Common myeloid progenitor, CD34-positive (primary cell): ENCODE measurements around the gene HDGFL3.
"Not testable (repeated sequence)": the region's sequence is repeated elsewhere in the genome, so short reads cannot be mapped to it uniquely, and the experiment has no call there.

Source experiments
- CTCF ChIA-PET: fragments of 350-600 bp; sonication (Branson Sonifier 250); formaldehyde crosslinking; loops from one replicate; lab custom pipeline; 2021; ENCODE audit warnings: antibody characterized with exemption; lab: Charles Lee
- POLR2A ChIA-PET: fragments of 350-600 bp; sonication (Branson Sonifier 250); formaldehyde crosslinking; loops from one replicate; lab custom pipeline; 2021; ENCODE audit warnings: antibody characterized with exemption; lab: Charles Lee
- DNase-seq, 3 donors: peaks; one replicate each; pipeline versions ENCODE4 v3.0.0 to v3.0.0-alpha.2; 2013
- H3K27ac ChIP-seq, 2 experiments: 1 replicate in 1 of 2; 2 replicates in 1 of 2; pipeline ENCODE4 v1.7.0; 2013; ENCODE audit warnings: inconsistent platforms in 2 of 2, low read length in 2 of 2, mild to moderate bottlenecking in 2 of 2, low read depth in 1 of 2, moderate library complexity in 1 of 2; ENCODE audit not compliant: severe bottlenecking in 2 of 2, insufficient read depth in 1 of 2, poor library complexity in 1 of 2
- H3K27me3 ChIP-seq, 5 experiments: replicated peaks in 2 of 5; 1 replicate in 3 of 5; 2 replicates in 2 of 5; pipeline versions ENCODE4 v1.6.1 to v1.7.0; 2013; ENCODE audit warnings: low read length in 4 of 5, mild to moderate bottlenecking in 2 of 5, moderate library complexity in 2 of 5, inconsistent platforms in 1 of 5; ENCODE audit not compliant: insufficient read depth in 5 of 5, control insufficient read depth in 4 of 5
- H3K36me3 ChIP-seq, 4 experiments: 1 replicate in 2 of 4; 2 replicates in 2 of 4; pipeline versions ENCODE4 v1.6.1 to v1.7.0; 2013; ENCODE audit warnings: low read length in 3 of 4, control low read depth in 1 of 4, mild to moderate bottlenecking in 1 of 4; ENCODE audit not compliant: control insufficient read depth in 4 of 4, insufficient read depth in 4 of 4
- H3K4me1 ChIP-seq, 4 experiments: 1 replicate in 3 of 4; 2 replicates in 1 of 4; pipeline versions ENCODE4 v1.6.1 to v1.7.1; 2013; ENCODE audit warnings: low read length in 3 of 4, mild to moderate bottlenecking in 3 of 4, control low read depth in 1 of 4, inconsistent platforms in 1 of 4, moderate library complexity in 1 of 4; ENCODE audit not compliant: control insufficient read depth in 4 of 4, insufficient read depth in 4 of 4; ENCODE audit errors: control extremely low read depth in 1 of 4
- H3K4me3 ChIP-seq, 7 experiments: 1 replicate in 4 of 7; 2 replicates in 3 of 7; pipeline versions ENCODE4 v1.5.1 to v1.7.0; 2013; ENCODE audit warnings: mild to moderate bottlenecking in 7 of 7, low read length in 6 of 7, moderate library complexity in 6 of 7, inconsistent platforms in 2 of 7, low read depth in 2 of 7, control low read depth in 1 of 7; ENCODE audit not compliant: insufficient read depth in 4 of 7, control insufficient read depth in 1 of 7; ENCODE audit errors: extremely low read depth in 1 of 7
- H3K9me3 ChIP-seq, 5 experiments: 1 replicate in 4 of 5; 2 replicates in 1 of 5; pipeline versions ENCODE4 v1.6.1 to v1.7.1; 2013; ENCODE audit warnings: low read length in 4 of 5, mild to moderate bottlenecking in 2 of 5, inconsistent platforms in 1 of 5, low read depth in 1 of 5, moderate library complexity in 1 of 5; ENCODE audit not compliant: control insufficient read depth in 4 of 5, insufficient read depth in 2 of 5; ENCODE audit errors: control extremely low read depth in 1 of 5
- WGBS: methylation state at CpG from one replicate; pipeline ENCODE4 v1.1.5; 2013; ENCODE audit not compliant: insufficient coverage; 5-methylcytosine and 5-hydroxymethylcytosine counted together

Gene HDGFL3

GRCh38 chr15:83185561-83185960, 22.1 kb downstream of the HDGFL3 start:
- H3K27me3 ChIP-seq = no peaks in the 10 kb centered on the region
- H3K27ac ChIP-seq = no peak overlapping the region
- H3K4me1 ChIP-seq = no peaks in the 10 kb centered on the region
- no peaks in the 10 kb centered on the region for H3K9me3 ChIP-seq
- no peak overlapping the region for H3K4me3 ChIP-seq
- 100% methylated on average over 3 of the region's 3 CpGs for WGBS
- CTCF ChIA-PET = interaction anchor here (1.6 kb wide), 1 partner anchor 24 kb away, joined by 4 read pairs; no protein-coding TSS in a partner anchor
- no peak for DNase-seq
- no peaks in the 10 kb centered on the region for H3K36me3 ChIP-seq
- POLR2A ChIA-PET = no interaction called here

- ChIA-PET POLR2A (no interaction called here), CTCF (interaction anchor here (2.1 kb wide), 1 partner anchor 11 kb away, joined by 6 read pairs; no protein-coding TSS in a partner anchor)
- WGBS = no CpG with 5 or more reads among the region's 3 CpGs
- no peaks in the 10 kb centered on the region for H3K27me3 ChIP-seq
- H3K4me1 ChIP-seq = no peaks in the 10 kb centered on the region
- H3K4me3 ChIP-seq = no peak overlapping the region
- DNase-seq = peak in 2 of 3 donors; percentile 44 to 65
- H3K9me3 ChIP-seq = no peaks in the 10 kb centered on the region
- no peak overlapping the region for H3K27ac ChIP-seq
- no peaks in the 10 kb centered on the region for H3K36me3 ChIP-seq
Observed at GRCh38 chr15:83178869-83179325, 28.7 kb downstream of the HDGFL3 start.

GRCh38 chr15:83178390-83178789, 29.2 kb downstream of the HDGFL3 start:
- Histone ChIP-seq H3K4me3 (no peak overlapping the region), H3K27ac (no peak overlapping the region), H3K4me1 (no peaks in the 10 kb centered on the region), H3K27me3 (no peaks in the 10 kb centered on the region), H3K36me3 (no peaks in the 10 kb centered on the region), H3K9me3 (no peaks in the 10 kb centered on the region)
- DNase-seq = no peak
- POLR2A ChIA-PET = no interaction called here
- WGBS = no CpG with 5 or more reads among the region's 2 CpGs
- CTCF ChIA-PET = interaction anchor here (2.1 kb wide), 1 partner anchor 11 kb away, joined by 6 read pairs; no protein-coding TSS in a partner anchor

GRCh38 chr15:83174891-83175290, 32.7 kb downstream of the HDGFL3 start:
- Histone ChIP-seq H3K4me3 (no peak overlapping the region), H3K27ac (no peak overlapping the region), H3K9me3 (peaks cover 0 to 7% (median 0%) of the 10 kb centered on the region in 5 experiments), H3K27me3 (no peaks in the 10 kb centered on the region), H3K4me1 (no peaks in the 10 kb centered on the region), H3K36me3 (peaks cover 0 to 3% (median under 1%) of the 10 kb centered on the region in 4 experiments)
- no peak for DNase-seq
- ChIA-PET CTCF (no interaction called here), POLR2A (no interaction called here)
- no CpG with 5 or more reads among the region's 1 CpG for WGBS

- peak in 1 of 3 donors; percentile 17 for DNase-seq
- Histone ChIP-seq H3K27ac (no peak overlapping the region), H3K36me3 (peaks cover 0 to 3% (median under 1%) of the 10 kb centered on the region in 4 experiments), H3K27me3 (no peaks in the 10 kb centered on the region), H3K9me3 (peaks cover 0 to 29% (median 5%) of the 10 kb centered on the region in 5 experiments), H3K4me3 (no peak overlapping the region), H3K4me1 (no peaks in the 10 kb centered on the region)
- WGBS = 100% methylated on average over 2 of the region's 4 CpGs
- POLR2A ChIA-PET = no interaction called here
- CTCF ChIA-PET = no interaction called here
Observed at GRCh38 chr15:83170474-83171165, 37.0 kb downstream of the HDGFL3 start.

- POLR2A ChIA-PET, H3K27me3 ChIP-seq, H3K4me1 ChIP-seq, H3K4me3 ChIP-seq, DNase-seq, H3K27ac ChIP-seq, CTCF ChIA-PET, H3K36me3 ChIP-seq: not testable (repeated sequence)
- 95% methylated on average over 4 of the region's 5 CpGs for WGBS
- H3K9me3 ChIP-seq = peaks cover 0 to 39% (median 10%) of the 10 kb centered on the region in 5 experiments
Observed at GRCh38 chr15:83169576-83169975, 38.0 kb downstream of the HDGFL3 start.

GRCh38 chr15:83166830-83167229, 40.8 kb downstream of the HDGFL3 start:
- ChIA-PET POLR2A (no interaction called here), CTCF (no interaction called here)
- Histone ChIP-seq H3K27me3 (no peaks in the 10 kb centered on the region), H3K4me1 (peaks cover 0 to 17% (median 0%) of the 10 kb centered on the region in 4 experiments), H3K9me3 (peaks cover 0 to 42% (median 10%) of the 10 kb centered on the region in 5 experiments), H3K27ac (no peak overlapping the region), H3K36me3 (peaks cover 0 to 12% (median 4%) of the 10 kb centered on the region in 4 experiments), H3K4me3 (no peak overlapping the region)
- WGBS = 100% methylated on average over 2 of the region's 2 CpGs
- no peak for DNase-seq
